ENCODE data around the gene CDK5RAP3. TPM values are rescaled to one million over a fixed set of nuclear protein-coding genes. Genes with fewer than 3 reads are reported as not detected.

The CDK5RAP3 gene
- total and polyA plus RNA-seq, 5 experiments from 2014 or later: 63.6 to 356 (median 73.0) TPM

Other genes starting within 250 kb of the CDK5RAP3 start
- 1 to 10 TPM; 1.6 to 2.1 TPM for gene TBX21, start 237.9 kb upstream of the CDK5RAP3 start, total RNA-seq
- gene TBX21, start 237.9 kb upstream of the CDK5RAP3 start, polyA plus RNA-seq: 10 to 100 TPM in 1 of 3 donors, 1 to 10 TPM in 1, under 1 TPM in 1; 0.42 to 27.4 (median 1.3) TPM
- 10 to 100 TPM; 38.8 to 48.1 TPM for gene OSBPL7, start 149.3 kb upstream of the CDK5RAP3 start, total RNA-seq
- gene OSBPL7, start 149.3 kb upstream of the CDK5RAP3 start, polyA plus RNA-seq: 1 to 10 TPM; 3.6 to 6.8 (median 4.4) TPM
- 10 to 100 TPM; 38.2 to 41.8 TPM for gene MRPL10, start 139.6 kb upstream of the CDK5RAP3 start, total RNA-seq
- 10 to 100 TPM; 38.3 to 68.5 (median 38.3) TPM for gene MRPL10, start 139.6 kb upstream of the CDK5RAP3 start, polyA plus RNA-seq
- gene LRRC46, start 139.4 kb upstream of the CDK5RAP3 start, total RNA-seq: under 1 TPM; 0.29 to 0.85 TPM
- under 1 TPM; 0.43 to 0.56 (median 0.48) TPM for gene LRRC46, start 139.4 kb upstream of the CDK5RAP3 start, polyA plus RNA-seq
- gene SCRN2, start 129.8 kb upstream of the CDK5RAP3 start, total RNA-seq: 10 to 100 TPM; 41.4 to 46.0 TPM
- gene SCRN2, start 129.8 kb upstream of the CDK5RAP3 start, polyA plus RNA-seq: 10 to 100 TPM; 19.3 to 37.9 (median 21.6) TPM
- under 1 TPM; 0.16 to 0.33 TPM for gene SP6, start 120.0 kb upstream of the CDK5RAP3 start, total RNA-seq
- gene SP6, start 120.0 kb upstream of the CDK5RAP3 start, polyA plus RNA-seq: under 1 TPM in 1 of 3 donors, not detected in 2; 0.13 TPM
- 10 to 100 TPM; 31.6 to 31.7 TPM for gene SP2, start 74.9 kb upstream of the CDK5RAP3 start, total RNA-seq
- gene SP2, start 74.9 kb upstream of the CDK5RAP3 start, polyA plus RNA-seq: 10 to 100 TPM in 1 of 3 donors, 1 to 10 TPM in 2; 4.5 to 13.0 (median 9.6) TPM
- 10 to 100 TPM; 17.2 to 20.8 TPM for gene PNPO, start 29.5 kb upstream of the CDK5RAP3 start, total RNA-seq
- gene PNPO, start 29.5 kb upstream of the CDK5RAP3 start, polyA plus RNA-seq: 10 to 100 TPM; 26.0 to 31.8 (median 29.9) TPM
- not detected for gene PRR15L, start 13.2 kb upstream of the CDK5RAP3 start, total RNA-seq
- under 1 TPM; 0.14 to 0.36 (median 0.16) TPM for gene PRR15L, start 13.2 kb upstream of the CDK5RAP3 start, polyA plus RNA-seq
- gene COPZ2, start 66.7 kb downstream of the CDK5RAP3 start, total RNA-seq: 1 to 10 TPM; 1.2 to 2.4 TPM
- 1 to 10 TPM in 2 of 3 donors, under 1 TPM in 1; 0.84 to 7.1 (median 1.6) TPM for gene COPZ2, start 66.7 kb downstream of the CDK5RAP3 start, polyA plus RNA-seq
- gene NFE2L1, start 77.2 kb downstream of the CDK5RAP3 start, total RNA-seq: 10 to 100 TPM; 45.5 to 50.4 TPM
- 10 to 100 TPM in 1 of 3 donors, 1 to 10 TPM in 2; 5.0 to 14.2 (median 7.2) TPM for gene NFE2L1, start 77.2 kb downstream of the CDK5RAP3 start, polyA plus RNA-seq
- gene CBX1, start 130.4 kb downstream of the CDK5RAP3 start, total RNA-seq: 10 to 100 TPM; 33.6 to 34.6 TPM
- 10 to 100 TPM; 20.8 to 24.4 (median 24.3) TPM for gene CBX1, start 130.4 kb downstream of the CDK5RAP3 start, polyA plus RNA-seq
- gene SNX11, start 136.7 kb downstream of the CDK5RAP3 start, total RNA-seq: 10 to 100 TPM; 19.5 to 20.9 TPM
- gene SNX11, start 136.7 kb downstream of the CDK5RAP3 start, polyA plus RNA-seq: 10 to 100 TPM; 18.8 to 28.3 (median 25.6) TPM

Data from naive thymus-derived CD8-positive, alpha-beta T cell (primary cell).